ENCODE data around the gene STAB1. TPM values are rescaled to one million over a fixed set of nuclear protein-coding genes. Genes with fewer than 3 reads are reported as not detected.

Gene STAB1
- total and polyA plus RNA-seq, 2 of the 8 experiments (the other 6 are each of a cell fraction or from before 2014, with no cell fraction given) = 1.0 to 1.9 TPM

DNA sequence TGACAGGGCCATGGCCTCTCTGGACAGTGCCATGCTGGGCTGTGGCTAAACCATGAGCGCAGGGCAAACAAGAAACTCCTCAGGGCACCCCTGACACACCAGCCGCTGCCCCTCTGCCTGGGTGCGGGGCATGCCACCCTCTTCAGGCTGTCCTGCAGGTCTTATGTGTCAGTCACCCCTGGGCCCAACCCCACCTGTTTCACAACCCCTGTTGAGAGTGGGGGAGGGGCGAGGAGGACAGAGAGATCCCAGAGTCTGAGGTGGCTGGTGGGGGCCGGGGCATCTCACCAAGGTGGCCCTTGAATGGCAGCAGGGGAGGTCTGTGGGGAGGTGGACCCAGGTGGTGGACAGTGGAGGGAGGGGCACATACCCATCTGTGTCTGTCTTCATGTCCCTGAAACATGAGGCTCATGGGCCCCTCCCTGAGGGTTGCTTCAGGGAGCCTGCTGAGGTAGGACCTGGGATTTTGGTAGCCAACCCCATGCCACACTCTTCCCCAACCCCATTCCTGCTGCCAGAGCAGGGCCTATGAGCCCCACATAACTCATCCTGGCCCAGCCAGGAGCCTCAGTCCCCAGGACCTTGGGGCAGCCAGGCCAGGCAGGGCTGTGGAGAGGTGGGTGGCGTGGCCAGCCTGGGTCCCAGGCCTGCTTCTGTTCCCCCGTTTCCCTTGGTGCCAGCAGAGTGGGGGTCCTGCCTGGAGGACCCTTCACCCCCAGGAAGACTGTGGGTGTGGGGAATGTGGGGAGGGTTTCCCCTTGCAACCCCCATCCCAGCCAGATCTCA, 1.7 kb upstream of the STAB1 start (continued):
- TF ChIP-seq TBP (IDR thresholded peaks at IDR 0.05; ENCODE audit: low read depth, low read length) (no peak), EGR1 (IDR thresholded peaks at IDR 0.05; ENCODE audit: borderline replicate concordance, low read depth, low read length) (no peak), SRF (IDR thresholded peaks at IDR 0.05; ENCODE audit: low read depth, low read length) (no peak), KDM5A (IDR thresholded peaks at IDR 0.05; ENCODE audit: low read length) (no peak), EZH2 (IDR thresholded peaks at IDR 0.05; ENCODE audit: low read depth, low read length, severe bottlenecking) (no peak)
- TF ChIP-seq, protein P1, sequence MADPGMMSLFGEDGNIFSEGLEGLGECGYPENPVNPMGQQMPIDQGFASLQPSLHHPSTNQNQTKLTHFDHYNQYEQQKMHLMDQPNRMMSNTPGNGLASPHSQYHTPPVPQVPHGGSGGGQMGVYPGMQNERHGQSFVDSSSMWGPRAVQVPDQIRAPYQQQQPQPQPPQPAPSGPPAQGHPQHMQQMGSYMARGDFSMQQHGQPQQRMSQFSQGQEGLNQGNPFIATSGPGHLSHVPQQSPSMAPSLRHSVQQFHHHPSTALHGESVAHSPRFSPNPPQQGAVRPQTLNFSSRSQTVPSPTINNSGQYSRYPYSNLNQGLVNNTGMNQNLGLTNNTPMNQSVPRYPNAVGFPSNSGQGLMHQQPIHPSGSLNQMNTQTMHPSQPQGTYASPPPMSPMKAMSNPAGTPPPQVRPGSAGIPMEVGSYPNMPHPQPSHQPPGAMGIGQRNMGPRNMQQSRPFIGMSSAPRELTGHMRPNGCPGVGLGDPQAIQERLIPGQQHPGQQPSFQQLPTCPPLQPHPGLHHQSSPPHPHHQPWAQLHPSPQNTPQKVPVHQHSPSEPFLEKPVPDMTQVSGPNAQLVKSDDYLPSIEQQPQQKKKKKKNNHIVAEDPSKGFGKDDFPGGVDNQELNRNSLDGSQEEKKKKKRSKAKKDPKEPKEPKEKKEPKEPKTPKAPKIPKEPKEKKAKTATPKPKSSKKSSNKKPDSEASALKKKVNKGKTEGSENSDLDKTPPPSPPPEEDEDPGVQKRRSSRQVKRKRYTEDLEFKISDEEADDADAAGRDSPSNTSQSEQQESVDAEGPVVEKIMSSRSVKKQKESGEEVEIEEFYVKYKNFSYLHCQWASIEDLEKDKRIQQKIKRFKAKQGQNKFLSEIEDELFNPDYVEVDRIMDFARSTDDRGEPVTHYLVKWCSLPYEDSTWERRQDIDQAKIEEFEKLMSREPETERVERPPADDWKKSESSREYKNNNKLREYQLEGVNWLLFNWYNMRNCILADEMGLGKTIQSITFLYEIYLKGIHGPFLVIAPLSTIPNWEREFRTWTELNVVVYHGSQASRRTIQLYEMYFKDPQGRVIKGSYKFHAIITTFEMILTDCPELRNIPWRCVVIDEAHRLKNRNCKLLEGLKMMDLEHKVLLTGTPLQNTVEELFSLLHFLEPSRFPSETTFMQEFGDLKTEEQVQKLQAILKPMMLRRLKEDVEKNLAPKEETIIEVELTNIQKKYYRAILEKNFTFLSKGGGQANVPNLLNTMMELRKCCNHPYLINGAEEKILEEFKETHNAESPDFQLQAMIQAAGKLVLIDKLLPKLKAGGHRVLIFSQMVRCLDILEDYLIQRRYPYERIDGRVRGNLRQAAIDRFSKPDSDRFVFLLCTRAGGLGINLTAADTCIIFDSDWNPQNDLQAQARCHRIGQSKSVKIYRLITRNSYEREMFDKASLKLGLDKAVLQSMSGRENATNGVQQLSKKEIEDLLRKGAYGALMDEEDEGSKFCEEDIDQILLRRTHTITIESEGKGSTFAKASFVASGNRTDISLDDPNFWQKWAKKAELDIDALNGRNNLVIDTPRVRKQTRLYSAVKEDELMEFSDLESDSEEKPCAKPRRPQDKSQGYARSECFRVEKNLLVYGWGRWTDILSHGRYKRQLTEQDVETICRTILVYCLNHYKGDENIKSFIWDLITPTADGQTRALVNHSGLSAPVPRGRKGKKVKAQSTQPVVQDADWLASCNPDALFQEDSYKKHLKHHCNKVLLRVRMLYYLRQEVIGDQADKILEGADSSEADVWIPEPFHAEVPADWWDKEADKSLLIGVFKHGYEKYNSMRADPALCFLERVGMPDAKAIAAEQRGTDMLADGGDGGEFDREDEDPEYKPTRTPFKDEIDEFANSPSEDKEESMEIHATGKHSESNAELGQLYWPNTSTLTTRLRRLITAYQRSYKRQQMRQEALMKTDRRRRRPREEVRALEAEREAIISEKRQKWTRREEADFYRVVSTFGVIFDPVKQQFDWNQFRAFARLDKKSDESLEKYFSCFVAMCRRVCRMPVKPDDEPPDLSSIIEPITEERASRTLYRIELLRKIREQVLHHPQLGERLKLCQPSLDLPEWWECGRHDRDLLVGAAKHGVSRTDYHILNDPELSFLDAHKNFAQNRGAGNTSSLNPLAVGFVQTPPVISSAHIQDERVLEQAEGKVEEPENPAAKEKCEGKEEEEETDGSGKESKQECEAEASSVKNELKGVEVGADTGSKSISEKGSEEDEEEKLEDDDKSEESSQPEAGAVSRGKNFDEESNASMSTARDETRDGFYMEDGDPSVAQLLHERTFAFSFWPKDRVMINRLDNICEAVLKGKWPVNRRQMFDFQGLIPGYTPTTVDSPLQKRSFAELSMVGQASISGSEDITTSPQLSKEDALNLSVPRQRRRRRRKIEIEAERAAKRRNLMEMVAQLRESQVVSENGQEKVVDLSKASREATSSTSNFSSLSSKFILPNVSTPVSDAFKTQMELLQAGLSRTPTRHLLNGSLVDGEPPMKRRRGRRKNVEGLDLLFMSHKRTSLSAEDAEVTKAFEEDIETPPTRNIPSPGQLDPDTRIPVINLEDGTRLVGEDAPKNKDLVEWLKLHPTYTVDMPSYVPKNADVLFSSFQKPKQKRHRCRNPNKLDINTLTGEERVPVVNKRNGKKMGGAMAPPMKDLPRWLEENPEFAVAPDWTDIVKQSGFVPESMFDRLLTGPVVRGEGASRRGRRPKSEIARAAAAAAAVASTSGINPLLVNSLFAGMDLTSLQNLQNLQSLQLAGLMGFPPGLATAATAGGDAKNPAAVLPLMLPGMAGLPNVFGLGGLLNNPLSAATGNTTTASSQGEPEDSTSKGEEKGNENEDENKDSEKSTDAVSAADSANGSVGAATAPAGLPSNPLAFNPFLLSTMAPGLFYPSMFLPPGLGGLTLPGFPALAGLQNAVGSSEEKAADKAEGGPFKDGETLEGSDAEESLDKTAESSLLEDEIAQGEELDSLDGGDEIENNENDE (IDR thresholded peaks at IDR 0.05; ENCODE audit: insufficient replicate concordance, low read length) = no peak
